OCI-LY3 (cell line): ENCODE data around the gene RERE.

Experiments
- H2AFZ ChIP-seq: fragments of 200-600, 300-600 bp; shearing (Covaris generic); 2 replicates; pipeline ENCODE4 v1.6.0; 2014; ENCODE audit warnings: antibody characterized with exemption, low read depth, low read length
- H3K27ac ChIP-seq: fragments of 200-600, 300-600 bp; sonication (generic); 2 replicates; pipeline ENCODE4 v1.5.1; 2014; ENCODE audit warnings: mild to moderate bottlenecking, low read length, moderate library complexity, mixed read lengths
- H3K27me3 ChIP-seq: fragments of 200-600, 300-600 bp; sonication (generic); 2 replicates; pipeline ENCODE4 v1.6.1; 2014; ENCODE audit warnings: low read depth, low read length, mixed read lengths
- H3K36me3 ChIP-seq: fragments of 200-600, 300-600 bp; sonication (generic); replicated peaks from 2 replicates; pipeline ENCODE3; 2014; ENCODE audit warnings: low read depth, low read length, mixed read lengths
- H3K4me1 ChIP-seq: fragments of 300-600, 200-600 bp; sonication (generic); 2 replicates; pipeline ENCODE4 v1.6.1; 2014; ENCODE audit warnings: low read length, mixed read lengths
- H3K4me2 ChIP-seq: fragments of 200-600, 300-600 bp; sonication (generic); 2 replicates; pipeline ENCODE4 v1.6.1; 2014; ENCODE audit warnings: low read length, mixed read lengths
- H3K4me3 ChIP-seq: fragments of 300-600, 200-600 bp; sonication (generic); 2 replicates; pipeline ENCODE4 v1.5.1; 2014; ENCODE audit warnings: antibody characterized with exemption, mild to moderate bottlenecking, low read length, moderate library complexity
- H3K79me2 ChIP-seq: fragments of 300-600, 200-600 bp; shearing (Covaris generic); 2 replicates; pipeline ENCODE4 v1.6.1; 2014; ENCODE audit warnings: mild to moderate bottlenecking, low read length, mixed read lengths
- H3K9ac ChIP-seq: fragments of 300-600, 200-600 bp; shearing (Covaris generic); 2 replicates; pipeline ENCODE4 v1.6.0; 2014; ENCODE audit warnings: mild to moderate bottlenecking, low read length, moderate library complexity
- H3K9me3 ChIP-seq: fragments of 200-600, 300-600 bp; shearing (Covaris generic); 2 replicates; pipeline ENCODE4 v1.6.1; 2014; ENCODE audit warnings: low read length, mixed read lengths; ENCODE audit not compliant: insufficient read depth
- H4K20me1 ChIP-seq: fragments of 200-600, 300-600 bp; sonication (generic); 2 replicates; pipeline ENCODE4 v1.6.1; 2016; ENCODE audit warnings: low read length, mixed read lengths; ENCODE audit not compliant: insufficient read depth
- CTCF ChIP-seq: fragments of 200-600, 300-600 bp; sonication (generic); IDR thresholded peaks from 2 replicates; pipeline ENCODE4 v1.5.1; 2014; ENCODE audit warnings: antibody characterized with exemption, low read length, low read depth
- EZH2phosphoT487 ChIP-seq: fragments of 200-600 bp; shearing (Covaris generic); IDR thresholded peaks from 2 replicates; pipeline ENCODE4 v1.6.1; 2018; ENCODE audit warnings: antibody characterized with exemption, mixed run types, low read depth

RERE gene

DNA sequence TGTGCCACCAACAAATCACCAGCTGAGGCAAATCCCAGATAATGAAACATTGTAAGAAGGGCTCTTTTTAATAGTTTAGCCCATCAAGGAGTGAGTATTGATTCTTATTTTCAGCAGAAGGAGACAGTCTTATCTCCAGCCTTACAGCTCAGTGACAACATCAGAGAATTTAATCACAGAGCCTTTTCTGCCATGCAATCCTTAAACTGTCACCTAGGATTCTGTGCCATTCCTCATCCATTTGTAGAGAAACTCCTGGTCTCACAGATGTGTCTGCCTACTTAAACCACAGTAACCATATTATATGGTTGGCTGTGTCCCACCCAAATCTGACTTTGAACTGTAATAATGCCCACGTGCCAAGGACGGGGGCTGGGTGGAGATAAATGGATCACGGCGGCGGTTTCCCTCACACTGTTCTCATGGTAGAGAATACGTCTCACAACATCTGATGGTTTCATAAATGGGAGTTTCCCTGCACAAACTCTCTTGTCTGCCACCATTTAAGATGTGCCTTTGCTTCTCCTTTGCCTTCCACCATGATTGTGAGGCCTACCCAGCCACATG is 217.7 kb downstream of the RERE start:
- Histone ChIP-seq H3K4me2 (no peak overlapping the region), H3K4me1 (peaks cover 27% of the 10 kb centered on the region), H2AFZ (no peak overlapping the region), H3K79me2 (peaks cover 20% of the 10 kb centered on the region), H3K27ac (no peak overlapping the region), H3K9me3 (no peaks in the 10 kb centered on the region), H3K36me3 (no peaks in the 10 kb centered on the region), H3K4me3 (no peak overlapping the region), H4K20me1 (no peaks in the 10 kb centered on the region), H3K9ac (no peak overlapping the region), H3K27me3 (no peaks in the 10 kb centered on the region)
- no peak for TF ChIP-seq EZH2phosphoT487
- no peak for TF ChIP-seq CTCF

DNA sequence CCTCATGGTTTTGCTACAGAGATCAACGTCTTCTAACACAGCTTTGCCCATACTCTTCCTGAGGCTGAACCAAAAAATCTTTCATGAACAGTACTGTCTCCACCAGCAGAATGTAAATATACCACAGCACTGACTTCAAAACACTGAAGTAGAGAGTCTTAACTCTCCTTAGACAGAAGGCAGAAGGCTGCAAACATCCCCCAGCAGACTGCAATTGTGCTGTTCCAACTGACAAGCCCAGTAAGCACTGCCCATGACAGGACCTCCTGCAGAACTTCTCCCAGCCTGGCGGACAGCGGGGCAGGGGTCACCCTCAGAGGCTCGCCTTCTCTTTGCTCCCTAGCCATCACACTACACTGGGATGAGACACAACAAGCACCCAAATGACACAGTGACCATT is 218.7 kb downstream of the RERE start:
- Histone ChIP-seq H3K4me3 (no peak overlapping the region), H4K20me1 (no peaks in the 10 kb centered on the region), H3K9ac (no peak overlapping the region), H3K4me2 (no peak overlapping the region), H3K79me2 (peaks cover 21% of the 10 kb centered on the region), H3K36me3 (no peaks in the 10 kb centered on the region), H3K4me1 (peaks cover 22% of the 10 kb centered on the region), H3K27me3 (no peaks in the 10 kb centered on the region), H2AFZ (no peak overlapping the region), H3K27ac (no peak overlapping the region), H3K9me3 (no peaks in the 10 kb centered on the region)
- TF ChIP-seq CTCF (no peak), EZH2phosphoT487 (no peak)

DNA sequence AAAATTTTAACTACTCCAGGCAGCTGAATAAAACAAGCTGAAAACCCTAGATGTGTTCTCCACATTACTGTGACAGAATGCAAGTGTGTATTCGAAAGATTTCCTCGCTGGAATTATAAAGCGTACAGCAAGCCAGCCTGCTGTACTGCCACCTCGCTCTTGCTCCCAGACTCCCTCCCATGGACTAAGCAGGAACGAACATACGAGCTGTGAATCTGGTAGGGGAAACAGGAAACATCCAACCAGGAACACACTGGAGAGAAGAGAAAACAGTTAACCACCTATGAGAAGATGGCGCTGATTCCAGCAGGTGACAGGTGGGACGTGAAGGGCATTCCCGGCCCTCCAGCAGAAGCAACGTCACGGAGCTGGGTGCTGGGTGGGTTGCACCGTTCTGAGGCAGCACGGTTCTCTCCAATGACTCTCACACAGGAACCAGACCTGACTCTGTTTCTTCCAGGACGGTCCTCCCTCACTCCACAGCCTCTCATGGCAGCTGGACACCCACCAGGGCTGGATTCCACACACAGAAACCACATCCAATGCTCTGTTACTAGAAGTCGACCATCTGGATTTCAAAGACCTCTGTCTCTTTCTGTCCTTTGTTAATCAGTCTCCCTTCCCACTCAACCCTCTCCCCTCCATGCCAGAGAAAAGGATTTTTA is 219.2 kb downstream of the RERE start:
- H3K36me3 ChIP-seq = no peaks in the 10 kb centered on the region
- H2AFZ ChIP-seq = no peak overlapping the region
- no peak overlapping the region for H3K4me2 ChIP-seq
- TF ChIP-seq EZH2phosphoT487 = no peak
- TF ChIP-seq CTCF = no peak
- no peaks in the 10 kb centered on the region for H4K20me1 ChIP-seq
- H3K27ac ChIP-seq = no peak overlapping the region
- H3K4me3 ChIP-seq = no peak overlapping the region
- H3K27me3 ChIP-seq = no peaks in the 10 kb centered on the region
- peaks cover 17% of the 10 kb centered on the region for H3K79me2 ChIP-seq
- H3K9ac ChIP-seq = no peak overlapping the region
- no peaks in the 10 kb centered on the region for H3K9me3 ChIP-seq
- peaks cover 16% of the 10 kb centered on the region for H3K4me1 ChIP-seq

- Histone ChIP-seq H3K4me3 (no peak overlapping the region), H3K27ac (no peak overlapping the region), H3K9ac (no peak overlapping the region), H4K20me1 (no peaks in the 10 kb centered on the region), H3K36me3 (no peaks in the 10 kb centered on the region), H3K79me2 (peaks cover 10% of the 10 kb centered on the region), H3K4me1 (peaks cover 9% of the 10 kb centered on the region), H3K4me2 (no peak overlapping the region), H2AFZ (no peak overlapping the region), H3K27me3 (no peaks in the 10 kb centered on the region), H3K9me3 (no peaks in the 10 kb centered on the region)
- TF ChIP-seq EZH2phosphoT487 = no peak
- TF ChIP-seq CTCF = no peak
These were observed 220.0 kb downstream of the RERE start for GRCh38 chr1:8597455-8597854.
